B cell (primary cell): ENCODE data around the gene EML5.

Experiments used
- EZH2 ChIP-seq: IDR thresholded peaks from 2 replicates; pipeline ENCODE4 v1.6.1; 2012; ENCODE audit warnings: borderline replicate concordance, low read depth, mild to moderate bottlenecking, moderate library complexity, low read length; ENCODE audit not compliant: insufficient read depth, poor library complexity, severe bottlenecking
- TF ChIP-seq, protein P1 (sequence below): fragments of 200-600 bp; IDR thresholded peaks from one replicate; pipeline ENCODE4 v1.8.0; 2022; ENCODE audit warnings: antibody characterized with exemption, mild to moderate bottlenecking

DNA sequence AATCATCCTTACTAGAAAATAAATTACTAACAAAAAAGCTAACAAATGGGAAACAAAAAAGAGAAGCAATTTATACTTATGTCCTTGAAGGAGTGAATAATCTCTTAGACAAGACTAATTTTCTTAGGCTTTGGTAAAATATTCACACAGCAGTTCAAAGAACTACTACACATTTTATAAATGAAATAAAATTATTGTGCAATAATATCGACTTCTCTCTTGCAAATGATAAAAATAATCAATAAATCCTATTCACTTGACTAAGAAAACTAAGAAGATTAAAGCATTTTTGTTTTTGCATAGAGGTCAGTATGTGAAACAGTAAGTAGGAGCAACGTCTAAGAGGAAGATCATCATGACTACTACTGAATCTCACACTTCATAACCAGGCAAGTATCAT, 82.0 kb downstream of the EML5 start:
- TF ChIP-seq, protein P1, sequence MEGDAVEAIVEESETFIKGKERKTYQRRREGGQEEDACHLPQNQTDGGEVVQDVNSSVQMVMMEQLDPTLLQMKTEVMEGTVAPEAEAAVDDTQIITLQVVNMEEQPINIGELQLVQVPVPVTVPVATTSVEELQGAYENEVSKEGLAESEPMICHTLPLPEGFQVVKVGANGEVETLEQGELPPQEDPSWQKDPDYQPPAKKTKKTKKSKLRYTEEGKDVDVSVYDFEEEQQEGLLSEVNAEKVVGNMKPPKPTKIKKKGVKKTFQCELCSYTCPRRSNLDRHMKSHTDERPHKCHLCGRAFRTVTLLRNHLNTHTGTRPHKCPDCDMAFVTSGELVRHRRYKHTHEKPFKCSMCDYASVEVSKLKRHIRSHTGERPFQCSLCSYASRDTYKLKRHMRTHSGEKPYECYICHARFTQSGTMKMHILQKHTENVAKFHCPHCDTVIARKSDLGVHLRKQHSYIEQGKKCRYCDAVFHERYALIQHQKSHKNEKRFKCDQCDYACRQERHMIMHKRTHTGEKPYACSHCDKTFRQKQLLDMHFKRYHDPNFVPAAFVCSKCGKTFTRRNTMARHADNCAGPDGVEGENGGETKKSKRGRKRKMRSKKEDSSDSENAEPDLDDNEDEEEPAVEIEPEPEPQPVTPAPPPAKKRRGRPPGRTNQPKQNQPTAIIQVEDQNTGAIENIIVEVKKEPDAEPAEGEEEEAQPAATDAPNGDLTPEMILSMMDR: no peak
- no peak for TF ChIP-seq EZH2
